Measurements from ENCODE around the gene LDB2. TPM values are rescaled to one million over a fixed set of nuclear protein-coding genes. Genes with fewer than 3 reads are reported as not detected.

LDB2 gene
- total RNA-seq, 2 donors from 2014 or later = 31.0 to 34.1 TPM

DNA sequence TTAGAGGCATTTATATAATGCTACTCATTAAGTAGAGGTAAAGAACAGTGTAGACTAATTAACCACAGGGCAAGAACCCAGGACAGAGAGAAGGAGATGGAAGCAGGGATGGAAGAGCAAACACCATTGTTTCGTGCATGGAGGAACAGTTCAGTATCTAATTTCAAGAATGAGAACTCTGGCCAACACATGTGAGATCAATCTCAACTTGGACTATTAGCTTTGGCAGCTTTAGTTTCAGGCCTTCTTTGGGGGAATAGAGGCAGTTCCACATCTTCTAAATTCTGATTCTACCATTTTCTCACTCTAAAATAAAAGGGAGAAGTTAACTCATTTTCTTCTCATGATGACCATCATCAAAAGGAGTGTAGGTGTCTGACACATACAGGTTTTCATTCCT is 207.0 kb downstream of the LDB2 start:
- DNase-seq (ENCODE audit: low spot score) = no peak
- Histone ChIP-seq H3K36me3 (no peaks in the 10 kb centered on the region), H3K4me1 (ENCODE audit: control insufficient read depth in 1 of 2, low read depth in 2 of 2) (peaks cover 15 to 35% of the 10 kb centered on the region in 2 donors), H3K27me3 (replicated peaks; ENCODE audit: insufficient read depth) (no peaks in the 10 kb centered on the region), H3K9me3 (no peaks in the 10 kb centered on the region), H3K4me3 (no peak overlapping the region), H3K27ac (peak overlapping the region in 1 of 2 donors; percentile 70)
- TF ChIP-seq, protein P1, sequence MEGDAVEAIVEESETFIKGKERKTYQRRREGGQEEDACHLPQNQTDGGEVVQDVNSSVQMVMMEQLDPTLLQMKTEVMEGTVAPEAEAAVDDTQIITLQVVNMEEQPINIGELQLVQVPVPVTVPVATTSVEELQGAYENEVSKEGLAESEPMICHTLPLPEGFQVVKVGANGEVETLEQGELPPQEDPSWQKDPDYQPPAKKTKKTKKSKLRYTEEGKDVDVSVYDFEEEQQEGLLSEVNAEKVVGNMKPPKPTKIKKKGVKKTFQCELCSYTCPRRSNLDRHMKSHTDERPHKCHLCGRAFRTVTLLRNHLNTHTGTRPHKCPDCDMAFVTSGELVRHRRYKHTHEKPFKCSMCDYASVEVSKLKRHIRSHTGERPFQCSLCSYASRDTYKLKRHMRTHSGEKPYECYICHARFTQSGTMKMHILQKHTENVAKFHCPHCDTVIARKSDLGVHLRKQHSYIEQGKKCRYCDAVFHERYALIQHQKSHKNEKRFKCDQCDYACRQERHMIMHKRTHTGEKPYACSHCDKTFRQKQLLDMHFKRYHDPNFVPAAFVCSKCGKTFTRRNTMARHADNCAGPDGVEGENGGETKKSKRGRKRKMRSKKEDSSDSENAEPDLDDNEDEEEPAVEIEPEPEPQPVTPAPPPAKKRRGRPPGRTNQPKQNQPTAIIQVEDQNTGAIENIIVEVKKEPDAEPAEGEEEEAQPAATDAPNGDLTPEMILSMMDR (IDR thresholded peaks at IDR 0.05) = no peak
- ATAC-seq (ENCODE audit: insufficient number of reproducible peaks, low FRiP score, low read depth) = no peak

DNA sequence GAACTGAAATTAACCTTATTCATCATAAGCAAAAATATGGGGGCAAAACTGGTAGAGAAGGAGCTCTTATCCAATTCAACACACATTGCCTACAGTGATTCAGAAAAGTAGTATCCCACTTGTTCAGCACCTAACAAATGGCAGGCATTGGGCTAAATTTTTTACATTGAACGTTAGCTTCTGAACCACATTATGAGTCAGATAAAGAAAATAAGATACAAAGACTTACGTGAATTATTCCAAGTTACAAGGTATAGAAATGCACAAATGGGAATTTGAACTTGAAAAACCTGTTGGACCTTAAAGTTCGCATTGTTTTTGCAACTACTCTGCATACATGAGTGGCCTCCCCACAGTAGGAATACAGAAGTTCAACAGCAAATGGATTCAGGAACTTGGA is 210.6 kb downstream of the LDB2 start:
- no peak overlapping the region for H3K4me3 ChIP-seq
- H3K27ac ChIP-seq = no peak overlapping the region
- no peak for DNase-seq (ENCODE audit: low spot score)
- H3K9me3 ChIP-seq = no peaks in the 10 kb centered on the region
- no peaks in the 10 kb centered on the region for H3K27me3 ChIP-seq (replicated peaks; ENCODE audit: insufficient read depth)
- TF ChIP-seq, protein P1 (IDR thresholded peaks at IDR 0.05) = no peak
- no peaks in the 10 kb centered on the region for H3K36me3 ChIP-seq
- no peak for ATAC-seq (ENCODE audit: insufficient number of reproducible peaks, low FRiP score, low read depth)
- peaks cover 24 to 51% of the 10 kb centered on the region in 2 donors for H3K4me1 ChIP-seq (ENCODE audit: control insufficient read depth in 1 of 2, low read depth in 2 of 2)

DNA sequence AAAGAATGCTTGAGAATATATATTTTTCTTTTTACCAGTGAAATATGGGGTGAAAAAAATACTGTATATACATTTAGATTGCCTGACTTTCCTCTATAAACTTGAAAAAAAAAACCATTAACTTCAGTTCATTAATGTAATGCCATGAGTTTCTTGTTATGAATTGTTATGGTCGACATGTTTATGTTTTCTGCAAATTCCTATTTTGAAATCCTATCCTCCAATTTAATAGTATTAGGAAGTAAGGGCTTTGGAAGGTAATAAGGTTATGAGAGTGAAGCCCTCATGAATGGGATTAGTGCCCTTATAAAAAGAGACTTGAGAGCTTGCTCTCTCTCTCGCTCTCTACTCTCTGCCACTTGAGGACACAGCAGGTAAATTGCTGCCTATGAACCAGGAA is 211.4 kb downstream of the LDB2 start:
- H3K27ac ChIP-seq = no peak overlapping the region
- TF ChIP-seq, protein P1 (IDR thresholded peaks at IDR 0.05) = no peak
- DNase-seq (ENCODE audit: low spot score) = no peak

DNA sequence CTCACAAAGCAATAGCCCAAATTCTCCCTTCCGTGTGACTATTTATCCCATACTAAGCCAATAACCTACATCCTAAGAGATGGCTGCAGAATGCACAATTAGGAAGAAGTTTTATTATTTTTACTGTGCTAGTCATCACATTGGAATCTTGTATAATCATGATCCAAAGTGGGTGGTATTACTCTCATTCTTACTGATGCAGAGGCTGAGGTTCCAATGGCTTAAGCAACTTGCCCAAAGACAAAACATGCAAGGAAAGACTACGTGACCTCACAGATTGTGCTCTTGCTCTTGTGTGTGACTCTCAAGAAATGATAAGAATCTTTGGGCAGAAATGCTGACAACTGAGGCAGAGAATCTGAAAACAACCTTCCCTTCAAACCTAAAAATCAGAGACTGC is 212.2 kb downstream of the LDB2 start:
- Histone ChIP-seq H3K9me3 (no peaks in the 10 kb centered on the region), H3K27ac (peak overlapping the region; percentile 26 to 61), H3K4me1 (ENCODE audit: control insufficient read depth in 1 of 2, low read depth in 2 of 2) (peaks cover 14 to 35% of the 10 kb centered on the region in 2 donors), H3K4me3 (no peak overlapping the region), H3K36me3 (no peaks in the 10 kb centered on the region), H3K27me3 (replicated peaks; ENCODE audit: insufficient read depth) (no peaks in the 10 kb centered on the region)
- DNase-seq (ENCODE audit: low spot score) = no peak
- TF ChIP-seq, protein P1 (IDR thresholded peaks at IDR 0.05) = no peak
- ATAC-seq (ENCODE audit: insufficient number of reproducible peaks, low FRiP score, low read depth) = no peak

More for the DNA sequence above, 211.4 kb downstream of the LDB2 start:
- H3K9me3 ChIP-seq = no peaks in the 10 kb centered on the region
- H3K4me3 ChIP-seq = no peak overlapping the region
- peaks cover 16 to 43% of the 10 kb centered on the region in 2 donors for H3K4me1 ChIP-seq (ENCODE audit: control insufficient read depth in 1 of 2, low read depth in 2 of 2)
- no peaks in the 10 kb centered on the region for H3K36me3 ChIP-seq
- no peak for ATAC-seq (ENCODE audit: insufficient number of reproducible peaks, low FRiP score, low read depth)
- no peaks in the 10 kb centered on the region for H3K27me3 ChIP-seq (replicated peaks; ENCODE audit: insufficient read depth)

DNA sequence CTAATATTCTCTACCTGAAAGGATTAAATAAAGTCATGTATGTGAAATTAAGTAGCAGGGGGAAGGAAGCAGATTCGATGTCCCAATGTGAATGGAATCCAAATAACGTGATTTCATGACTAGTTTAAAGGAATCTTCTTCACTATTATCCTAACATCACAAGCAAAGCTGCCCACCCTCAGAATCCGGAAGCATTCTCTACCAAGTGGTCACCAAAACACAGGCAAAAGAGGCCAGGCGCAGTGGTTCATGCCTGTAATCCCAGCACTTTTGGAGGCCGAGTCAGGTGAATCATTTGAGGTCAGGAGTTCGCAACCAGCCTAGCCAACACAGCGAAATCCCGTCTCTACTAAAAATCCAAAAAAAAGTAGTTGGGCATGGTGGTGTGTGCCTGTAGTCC is 212.9 kb downstream of the LDB2 start:
- peaks cover 14 to 34% of the 10 kb centered on the region in 2 donors for H3K4me1 ChIP-seq (ENCODE audit: control insufficient read depth in 1 of 2, low read depth in 2 of 2)
- no peaks in the 10 kb centered on the region for H3K27me3 ChIP-seq (replicated peaks; ENCODE audit: insufficient read depth)
- peak overlapping the region; percentile 26 to 61 for H3K27ac ChIP-seq
- no peak for ATAC-seq (ENCODE audit: insufficient number of reproducible peaks, low FRiP score, low read depth)
- TF ChIP-seq, protein P1 (IDR thresholded peaks at IDR 0.05) = no peak
- no peak for DNase-seq (ENCODE audit: low spot score)
- no peaks in the 10 kb centered on the region for H3K36me3 ChIP-seq
- H3K9me3 ChIP-seq = no peaks in the 10 kb centered on the region
- no peak overlapping the region for H3K4me3 ChIP-seq
